HepG2 (cell line): Measurements from ENCODE around the gene SLC31A2. TPM values are rescaled to one million over a fixed set of nuclear protein-coding genes. Genes with fewer than 3 reads are reported as not detected.
A peak's percentile ranks its signal among the peaks of the same experiment; 100 is the strongest.

Source experiments
- GATAD2A ChIP-seq: IDR thresholded peaks from 2 replicates; pipeline ENCODE4 v1.6.1; 2016
- HDAC1 ChIP-seq: sonication (generic); formaldehyde crosslinking; IDR thresholded peaks from 2 replicates; pipeline ENCODE4 v1.5.1; 2020; ENCODE audit warnings: mild to moderate bottlenecking, missing genetic modification reagents
- HNF4G ChIP-seq, 2 experiments: sonication (generic) in 1 of 2; formaldehyde crosslinking in 1 of 2; IDR thresholded peaks; 2 replicates each; pipeline versions ENCODE4 v1.4.0 to v1.6.1; 2011 to 2020; ENCODE audit warnings: borderline replicate concordance in 2 of 2, low read depth in 2 of 2, mild to moderate bottlenecking in 2 of 2, low read length in 1 of 2, missing genetic modification reagents in 1 of 2, moderate library complexity in 1 of 2
- RARA ChIP-seq: IDR thresholded peaks from 2 replicates; pipeline ENCODE4 v1.6.1; 2016; ENCODE audit warnings: missing genetic modification reagents, missing compliant biosample characterization
- SIX1 ChIP-seq: sonication (generic); formaldehyde crosslinking; IDR thresholded peaks from 2 replicates; pipeline ENCODE4 v1.4.0; 2020; ENCODE audit warnings: missing genetic modification reagents, borderline replicate concordance
- SRY ChIP-seq: sonication (generic); formaldehyde crosslinking; IDR thresholded peaks from 2 replicates; pipeline ENCODE4 v1.8.0; 2022; ENCODE audit warnings: mild to moderate bottlenecking, missing genetic modification reagents
- SSRP1 ChIP-seq: IDR thresholded peaks from 2 replicates; pipeline ENCODE4 v1.6.1; 2016; ENCODE audit warnings: control low read depth
- THYN1 ChIP-seq: sonication (generic); formaldehyde crosslinking; IDR thresholded peaks from 2 replicates; pipeline ENCODE4 v1.8.1; 2023; ENCODE audit warnings: low read depth, mild to moderate bottlenecking, moderate library complexity, missing genetic modification reagents, borderline replicate concordance
- ZBTB40 ChIP-seq, 2 experiments: fragments of 450-650 bp in 1 of 2; sonication (generic) in 1 of 2; formaldehyde crosslinking in 1 of 2; IDR thresholded peaks; 2 replicates each; pipeline versions ENCODE4 v1.6.1 to v1.8.0; 2016 to 2022; ENCODE audit warnings: antibody characterized with exemption in 1 of 2, mild to moderate bottlenecking in 1 of 2, missing genetic modification reagents in 1 of 2
- ZNF318 ChIP-seq: sonication (generic); formaldehyde crosslinking; IDR thresholded peaks from 2 replicates; pipeline ENCODE4 v1.4.0; 2020; ENCODE audit warnings: mild to moderate bottlenecking, missing genetic modification reagents
- ZNF567 ChIP-seq: sonication (generic); formaldehyde crosslinking; IDR thresholded peaks from 2 replicates; pipeline ENCODE4 v1.8.1; 2023; ENCODE audit warnings: mild to moderate bottlenecking, missing genetic modification reagents, borderline replicate concordance
- polyA plus RNA-seq, 8 experiments: library from polyadenylated mRNA; depleted of rRNA in 3 of 8; stranded (reverse) in 7 of 8; unstranded in 1 of 8; fragments of >200 nt; fragmentation: Illumina TruSeq in 4 of 8; extraction: Trizol in 4 of 8; gene quantifications; 2 replicates each; pipeline versions ENCODE4 v1.2.1 to v1.2.3, GENCODE V29; 2011 to 2016; ENCODE audit warnings: low read depth in 4 of 8, missing spikeins in 1 of 8, mixed read lengths in 1 of 8; ENCODE audit not compliant: insufficient read depth in 1 of 8
- total RNA-seq, 5 experiments: library from RNA; depleted of rRNA; stranded (reverse); fragments of >200 nt; fragmentation: Illumina TruSeq; extraction: Trizol; gene quantifications; 2 replicates each; pipeline ENCODE4 v1.2.3, GENCODE V29; 2016; ENCODE audit warnings: low read depth in 1 of 5

Gene SLC31A2
- total and polyA plus RNA-seq, 2 of the 13 experiments (the other 11 are each of a cell fraction or from before 2014, with no cell fraction given): 9.3 to 10.2 TPM

- TF ChIP-seq ZNF318 (CRISPR knock-in tag) (no peak), SIX1 (0 out of 2 replicates have a peak, but pooled peaks have one; percentile 9), ZNF567 (CRISPR knock-in tag) (no peak), HNF4G (IDR thresholded peaks at IDR 0.05; ENCODE audit: borderline replicate concordance, low read depth, low read length) (peak; percentile 32; the same call in 1 of the 2 replicates), HNF4G (CRISPR knock-in tag; IDR thresholded peaks at IDR 0.05; ENCODE audit: borderline replicate concordance, low read depth) (no peak), ZBTB40 (IDR thresholded peaks at IDR 0.05) (no peak), ZBTB40 (CRISPR knock-in tag; IDR thresholded peaks at IDR 0.05) (no peak), GATAD2A (CRISPR knock-in tag) (peak; percentile 90), THYN1 (no peak), SRY (no peak), RARA (CRISPR knock-in tag) (peak; percentile 73), HDAC1 (peak; percentile 38; the same call in 1 of the 2 replicates), SSRP1 (CRISPR knock-in tag) (no peak)
These were observed 11.5 kb upstream of the SLC31A2 start (continued) for GRCh38 chr9:113139225-113139829.
